ENCODE results near the gene MAGIX. TPM values are rescaled to one million over a fixed set of nuclear protein-coding genes. Genes with fewer than 3 reads are reported as not detected.
"Not testable (repeated sequence)": the region's sequence is repeated elsewhere in the genome, so short reads cannot be mapped to it uniquely, and the experiment has no call there.

Gene MAGIX
- total and polyA plus RNA-seq, 2 of the 4 experiments (the other 2 are of a cell fraction): 0.72 to 1.1 TPM

DNA sequence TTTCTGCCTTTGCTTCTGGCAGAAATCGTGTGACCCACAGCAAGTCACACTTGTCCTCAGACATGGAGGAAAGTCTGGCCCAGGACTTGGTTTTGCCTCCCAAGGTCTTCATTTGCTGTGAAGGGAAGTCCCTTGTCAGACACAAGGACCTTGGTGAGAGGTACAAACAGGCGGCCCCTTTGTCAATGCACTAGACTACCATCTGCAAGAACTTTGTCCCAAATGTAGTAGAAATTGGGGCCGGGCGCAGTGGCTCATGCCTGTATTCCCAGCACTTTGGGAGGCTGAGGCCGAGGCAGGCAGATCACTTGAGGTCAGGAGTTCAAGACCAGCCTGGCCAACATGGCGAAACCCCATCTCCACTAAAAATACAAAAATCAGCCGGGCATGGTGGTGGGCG, 11.0 kb downstream of the MAGIX start:
- H4K91ac ChIP-seq (ENCODE audit: insufficient read depth, low read depth, low read length); intact Hi-C loops (cut with micrococcal nuclease); CTCF ChIA-PET; H3K9me1 ChIP-seq (ENCODE audit: insufficient read depth, low read length); H3K27ac ChIP-seq (ENCODE audit: insufficient read depth, low read length); H4K20me1 ChIP-seq (ENCODE audit: insufficient read depth, low read length); H2AFZ ChIP-seq (replicated peaks; ENCODE audit: low read length, poor library complexity); ATAC-seq (ENCODE audit: low read depth); H2BK20ac ChIP-seq (ENCODE audit: low read depth, low read length); H3K18ac ChIP-seq (ENCODE audit: low read depth, low read length); POLR2A ChIA-PET (ENCODE audit: unreplicated experiment); H2BK5ac ChIP-seq (ENCODE audit: low read depth, low read length, poor library complexity, severe bottlenecking); H3K14ac ChIP-seq (replicated peaks; ENCODE audit: low read depth, low read length); H3K9me3 ChIP-seq (ENCODE audit: control insufficient read depth, insufficient read depth, low read length); H3K4me3 ChIP-seq (ENCODE audit: insufficient read depth, low read depth, low read length); DNase-seq; dilution Hi-C loops (cut with HindIII; ENCODE audit: low sequenced_read_pairs, unreplicated experiment); H3K9ac ChIP-seq (ENCODE audit: low read depth, low read length); BruUV-seq (replicated peaks); H4K8ac ChIP-seq (ENCODE audit: low read depth in 2 of 2, low read length in 2 of 2); H3K56ac ChIP-seq (ENCODE audit: extremely low read depth, insufficient read depth, low read length); H3K4me2 ChIP-seq (ENCODE audit: low read depth, low read length); H3K4ac ChIP-seq (ENCODE audit: low read depth, low read length); H2BK120ac ChIP-seq (ENCODE audit: low read depth, low read length); H4K5ac ChIP-seq (ENCODE audit: low read depth, low read length); H3K4me1 ChIP-seq (ENCODE audit: control insufficient read depth, insufficient read depth, low read length); H2AK9ac ChIP-seq (replicated peaks; ENCODE audit: low read depth, low read length, poor library complexity); H3K27me3 ChIP-seq (ENCODE audit: control insufficient read depth, insufficient read depth, low read length); in situ Hi-C loops (cut with MboI; ENCODE audit: low sequenced_read_pairs); H2BK15ac ChIP-seq (ENCODE audit: low read depth, low read length): not testable (repeated sequence)
- WGBS, 2 experiments (ENCODE audit: extremely low coverage in 2 of 2, insufficient read length in 1 of 2): 40% methylated on average over 1 of the region's 8 CpGs; no CpG with 5 or more reads in 1 of the 2 experiments
- H3K79me1 ChIP-seq (ENCODE audit: low read depth in 1 of 2, low read length in 2 of 2): peaks cover 17 to 19% of the 10 kb centered on the region in 2 experiments
- H2AK5ac ChIP-seq (ENCODE audit: low read depth, low read length): 0 out of 2 replicates have a peak overlapping the region, but pooled peaks have one; percentile 32
- H3K36me3 ChIP-seq (ENCODE audit: control insufficient read depth, insufficient read depth, low read length): peaks cover 15% of the 10 kb centered on the region
- H3K23ac ChIP-seq (ENCODE audit: low read depth, low read length): peak overlapping the region; percentile 16
